Lung microvascular endothelial cell (primary cell): ENCODE results near the gene ARID1A. TPM values are rescaled to one million over a fixed set of nuclear protein-coding genes. Genes with fewer than 3 reads are reported as not detected.
"Not testable (repeated sequence)": the region's sequence is repeated elsewhere in the genome, so short reads cannot be mapped to it uniquely, and the experiment has no call there.

Source experiments
- DNase-seq, 2 donors: peaks; one replicate each; pipeline versions ENCODE4 v3.0.0 to v3.0.0-alpha.2; 2010; ENCODE audit warnings: low read depth in 2 of 2
- total RNA-seq: library from RNA; depleted of rRNA; stranded (reverse); fragments of >200 nt; gene quantifications from 2 replicates; pipeline ENCODE4 v1.2.1, GENCODE V29; 2014

ARID1A gene
- total RNA-seq, 1 donor from 2014 or later = 9.5 TPM

DNA sequence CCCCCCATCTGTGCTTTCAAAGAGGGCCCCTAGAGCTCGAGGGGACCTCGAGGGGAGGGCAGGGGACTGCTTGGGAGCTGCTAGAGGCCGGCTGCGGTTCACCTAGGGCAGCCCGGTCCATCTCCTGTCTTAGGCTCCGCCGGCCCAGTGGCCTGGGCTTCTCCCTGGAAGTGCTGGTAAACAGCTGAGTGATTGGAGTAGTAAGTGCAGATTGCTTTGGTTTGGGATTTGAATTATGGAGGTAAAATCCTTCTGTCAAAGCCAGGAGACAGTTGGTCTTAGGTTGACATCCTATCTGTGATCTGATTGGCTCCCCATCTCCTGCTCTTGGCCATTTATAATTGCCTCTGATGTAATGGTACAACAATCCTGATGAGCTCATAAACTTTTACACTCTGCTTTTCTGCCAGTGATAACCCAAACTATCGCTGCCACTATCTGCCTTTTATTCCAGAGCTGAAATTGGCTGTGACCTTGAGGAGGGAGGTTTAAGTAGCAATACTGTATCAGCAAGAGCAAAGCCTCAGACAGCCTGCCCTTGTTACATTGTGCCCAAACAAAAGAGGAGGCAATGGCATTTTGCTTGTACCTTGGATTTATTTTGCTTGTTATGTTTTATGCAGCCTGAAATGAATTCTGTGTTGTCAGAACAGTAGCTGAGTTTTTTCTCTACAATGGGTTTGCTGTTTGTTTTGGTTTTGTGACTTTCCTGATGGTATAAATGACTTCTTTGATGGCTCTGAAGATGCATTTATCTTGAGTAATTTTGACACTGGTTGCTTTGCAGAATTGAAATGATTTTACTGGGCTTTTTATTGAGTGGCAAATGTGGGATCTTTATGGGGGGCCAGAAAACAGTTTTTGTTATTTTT, 2.4 kb downstream of the ARID1A start:
- DNase-seq = peak; percentile 96

DNA sequence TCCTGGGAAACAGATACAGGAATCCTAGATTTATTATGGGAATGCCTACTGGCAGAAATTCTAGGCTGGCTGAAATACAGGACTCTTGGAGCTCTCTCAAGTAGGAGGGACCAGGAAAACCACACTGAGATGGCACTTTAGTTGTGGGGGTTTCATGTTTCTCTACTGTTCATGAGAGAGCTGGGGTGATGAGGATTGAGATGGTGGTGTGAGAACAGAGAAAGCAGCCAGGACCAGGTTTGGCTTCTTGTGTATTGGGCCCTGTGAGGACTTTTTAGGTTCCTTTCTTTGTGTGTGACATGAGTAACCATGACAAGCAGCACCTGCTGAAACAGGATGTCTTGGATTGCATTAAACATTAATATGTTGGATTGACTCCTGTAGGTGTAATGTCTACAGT, 4.9 kb downstream of the ARID1A start:
- peak in 1 of 2 donors; percentile 11 for DNase-seq

DNA sequence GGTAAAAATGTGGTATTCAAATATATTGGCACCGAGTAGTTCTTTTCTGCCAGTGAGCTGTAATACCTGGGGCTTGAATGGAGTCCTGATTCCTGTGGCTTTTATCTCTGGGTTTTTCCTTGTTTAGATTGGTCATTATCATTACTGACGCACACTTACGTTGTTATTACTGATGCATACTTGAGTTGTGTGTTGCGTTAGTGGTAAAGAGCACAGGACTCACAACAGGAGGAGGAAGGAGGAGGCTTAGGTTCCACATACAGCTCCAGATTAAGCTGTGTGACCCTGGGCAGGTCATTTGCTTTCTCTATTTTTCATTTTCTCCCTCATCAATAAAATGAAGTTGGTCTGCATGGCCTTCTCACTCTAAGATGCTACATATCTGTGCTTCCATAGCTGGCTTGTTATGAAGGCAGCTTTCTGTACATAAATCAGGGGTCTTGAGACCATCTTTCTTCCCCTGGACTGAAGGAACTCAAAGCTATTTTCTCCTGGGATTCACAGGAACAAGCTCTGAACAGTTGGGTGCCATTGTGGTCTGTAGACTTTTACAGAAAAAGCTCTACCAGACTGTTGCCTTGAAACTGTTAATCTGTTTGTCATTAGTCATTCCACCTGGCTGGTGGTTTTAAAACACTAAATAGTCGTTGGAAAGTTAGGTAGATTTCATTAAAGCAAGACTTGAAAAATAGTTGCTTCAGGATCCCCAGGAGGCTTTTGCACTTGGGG, 5.6 kb downstream of the ARID1A start:
- DNase-seq = no peak

DNA sequence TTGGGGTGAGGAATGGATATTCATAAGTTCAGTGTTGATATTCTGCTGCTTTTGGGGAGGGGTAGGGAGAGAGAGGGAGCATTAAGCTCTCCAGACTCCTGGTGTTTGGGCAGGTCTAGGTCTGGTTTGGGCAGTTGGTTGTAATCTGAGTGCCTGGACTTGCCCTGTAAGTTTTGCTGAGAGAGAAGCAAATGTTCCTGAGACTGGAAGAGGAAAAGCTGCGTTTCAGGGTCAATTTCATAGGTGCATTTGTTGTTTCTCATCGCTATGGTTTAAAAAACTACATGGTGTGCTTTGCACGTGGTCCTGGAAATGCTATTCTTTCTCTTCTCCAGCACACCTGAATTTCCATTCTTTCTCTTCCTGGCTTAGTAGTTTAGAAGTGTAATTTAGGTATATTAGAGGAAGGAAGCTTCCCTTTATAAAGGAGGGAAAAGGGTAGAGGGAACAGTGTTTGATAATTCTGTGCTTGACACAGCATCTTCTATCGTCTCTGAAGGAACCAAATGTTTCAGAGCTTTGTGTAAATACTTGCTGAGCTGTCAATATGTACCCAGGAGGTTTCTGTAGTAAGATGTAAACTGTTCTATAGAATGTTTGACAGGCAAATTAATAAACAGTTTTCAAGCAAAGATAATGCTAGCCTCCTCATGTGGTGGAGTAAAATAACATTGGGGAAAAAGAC, 6.3 kb downstream of the ARID1A start:
- DNase-seq = no peak

DNA sequence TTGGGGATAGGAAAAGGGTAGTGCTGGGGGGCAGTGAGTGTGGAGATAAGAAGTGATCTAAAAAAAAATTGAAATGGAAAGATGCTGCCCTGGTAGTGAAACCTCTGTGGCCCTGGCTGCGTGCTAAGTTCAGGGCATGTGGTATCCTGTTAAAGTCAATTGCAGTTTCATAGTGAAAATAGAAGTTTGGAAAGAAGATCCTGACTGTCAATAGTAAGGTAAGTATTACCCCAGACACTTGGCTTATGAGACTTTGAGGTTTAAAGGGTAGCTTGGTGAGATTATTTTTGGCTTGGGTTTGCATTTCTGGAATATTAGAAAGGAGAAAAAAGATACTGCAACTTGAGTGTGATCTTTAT, 6.8 kb downstream of the ARID1A start:
- DNase-seq = no peak

- DNase-seq = peak in 1 of 2 donors; percentile 20
Observed at GRCh38 chr1:26703478-26703877, 7.7 kb downstream of the ARID1A start.

- DNase-seq = no peak
Observed at GRCh38 chr1:26704629-26705028, 8.8 kb downstream of the ARID1A start.

DNA sequence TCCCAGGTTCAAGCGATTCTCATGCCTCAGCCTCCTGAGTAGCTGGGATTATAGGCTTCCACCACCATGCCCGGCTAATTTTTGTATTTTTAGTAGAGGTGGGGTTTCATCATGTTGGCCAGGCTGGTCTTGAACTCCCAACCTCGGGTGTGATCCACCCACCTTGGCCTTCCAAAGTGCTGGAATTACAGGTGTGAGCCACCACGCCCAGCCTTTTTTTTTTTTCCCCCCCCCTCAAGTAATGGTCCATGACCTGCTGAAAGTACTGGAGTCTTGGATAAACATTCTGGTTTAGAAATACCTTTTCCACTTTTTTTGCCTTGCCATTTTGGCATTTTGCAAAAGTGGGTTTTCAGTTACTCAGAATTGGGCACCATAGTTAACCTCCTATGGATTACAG, 9.4 kb downstream of the ARID1A start:
- DNase-seq = not testable (repeated sequence)

GRCh38 chr1:26705788-26706311, 10.0 kb downstream of the ARID1A start:
- DNase-seq = peak; percentile 20 to 32

DNA sequence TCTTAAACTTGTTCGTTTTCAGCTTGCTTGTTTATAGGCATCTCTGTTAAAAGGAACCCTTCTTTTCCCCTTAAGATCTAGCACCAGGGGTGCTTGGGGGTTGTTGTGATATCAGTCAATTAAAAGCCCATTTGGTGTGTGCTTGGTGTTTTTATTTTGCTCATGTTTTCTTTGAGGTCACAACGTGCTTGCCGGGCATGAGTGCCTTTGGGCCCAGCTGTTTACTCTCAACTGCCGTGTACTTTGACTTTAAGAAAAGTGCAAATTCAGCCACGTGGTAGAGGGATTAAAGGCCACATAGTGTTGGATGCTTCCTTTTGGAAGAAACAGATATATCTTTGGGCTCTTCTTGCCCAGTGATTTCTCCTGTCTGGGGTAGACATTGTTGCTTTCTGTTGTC, 10.5 kb downstream of the ARID1A start:
- DNase-seq = no peak

DNA sequence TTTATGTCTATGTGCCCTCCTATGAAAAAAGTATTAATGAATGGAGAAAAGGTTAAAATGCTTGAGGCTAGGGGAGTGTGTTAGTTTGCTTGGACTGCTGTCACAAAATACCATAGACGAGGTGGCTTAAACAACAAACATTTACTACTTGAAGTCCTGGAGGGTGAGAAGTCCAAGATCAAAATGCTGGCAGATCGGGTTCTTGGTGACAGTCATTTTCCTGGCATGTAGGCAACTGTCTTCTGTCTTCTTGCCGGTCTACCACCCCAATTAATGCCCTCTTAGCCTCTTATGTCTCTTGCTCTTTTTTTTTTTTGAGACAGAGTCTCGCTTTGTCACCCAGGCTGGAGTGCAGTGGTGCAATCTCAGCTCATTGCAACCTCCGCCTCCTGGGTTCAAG, 15.0 kb downstream of the ARID1A start:
- DNase-seq = no peak

- DNase-seq = no peak
Observed at GRCh38 chr1:26711777-26712176, 16.0 kb downstream of the ARID1A start.

DNA sequence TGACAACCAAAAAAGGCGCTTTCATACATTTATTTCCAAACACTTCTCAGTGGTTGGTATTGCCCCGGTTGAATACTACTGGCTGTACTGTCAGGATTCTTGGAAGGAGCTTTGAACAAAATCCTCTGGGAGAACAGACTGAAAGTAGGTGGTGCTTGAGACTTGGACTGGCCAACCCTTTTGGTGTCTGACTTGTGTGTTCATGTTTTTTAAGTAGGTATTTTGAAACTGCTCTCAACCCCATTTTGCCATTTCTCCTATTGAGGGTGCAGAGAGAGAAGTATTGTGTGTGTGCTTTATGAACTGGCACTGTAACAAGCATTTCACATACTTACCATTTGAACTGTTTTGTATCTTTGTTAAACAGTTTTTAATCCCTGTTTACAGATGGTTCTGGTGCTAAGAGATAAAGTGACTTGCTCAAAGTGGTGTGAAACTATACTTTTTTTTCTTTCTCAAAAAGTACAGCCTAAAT, 21.2 kb downstream of the ARID1A start:
- DNase-seq = no peak

GRCh38 chr1:26719205-26719604, 23.4 kb downstream of the ARID1A start:
- peak in 1 of 2 donors; percentile 29 for DNase-seq

GRCh38 chr1:26721669-26722355, 26.0 kb downstream of the ARID1A start:
- no peak for DNase-seq

DNA sequence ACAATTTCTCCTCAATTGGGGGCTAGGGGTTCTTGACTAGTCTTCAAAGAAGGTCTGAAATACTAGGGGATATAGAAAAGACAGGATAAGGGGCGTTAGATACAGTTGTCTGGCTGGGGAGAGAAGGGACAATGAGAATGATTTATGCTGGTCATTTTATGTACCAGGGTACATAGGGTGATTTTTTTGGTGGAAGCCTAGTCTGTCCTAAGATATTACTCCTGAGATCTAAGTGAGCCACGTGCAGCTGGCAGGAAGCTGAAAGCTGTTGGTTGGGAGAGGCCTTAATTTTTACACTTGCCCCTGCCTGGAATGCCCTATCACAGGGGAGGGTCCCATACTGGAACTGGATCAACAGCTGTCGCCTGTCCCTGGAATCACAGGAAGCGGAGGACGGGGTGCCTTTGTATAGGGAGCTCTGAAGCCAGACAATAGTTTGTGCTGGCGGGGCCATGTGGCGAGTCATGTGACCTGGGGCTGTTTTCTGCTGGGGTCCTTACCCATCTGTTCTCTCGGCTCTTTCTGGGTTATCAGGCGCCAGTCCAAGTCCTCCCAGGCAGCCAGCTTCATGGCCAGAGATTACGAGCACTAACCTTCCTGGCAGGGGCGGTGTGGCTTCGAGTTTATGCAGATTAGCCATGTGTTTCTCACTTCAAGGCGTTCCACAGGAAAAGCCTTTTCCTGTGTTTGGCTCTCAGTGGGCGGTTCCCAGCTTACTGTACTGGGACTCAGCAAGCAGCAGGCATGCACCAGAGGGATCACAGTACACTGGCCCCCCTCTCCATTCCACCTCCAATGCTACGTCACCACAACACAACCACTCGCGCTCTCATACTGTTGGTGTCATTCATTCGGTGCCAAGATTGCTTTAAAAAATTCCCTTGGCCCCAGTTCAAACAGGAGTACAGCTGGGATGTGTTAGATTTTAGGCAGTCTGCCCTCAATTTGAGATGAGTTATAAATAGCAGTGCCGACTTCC, 27.5 kb downstream of the ARID1A start:
- peak; percentile 98 to 99 for DNase-seq

DNA sequence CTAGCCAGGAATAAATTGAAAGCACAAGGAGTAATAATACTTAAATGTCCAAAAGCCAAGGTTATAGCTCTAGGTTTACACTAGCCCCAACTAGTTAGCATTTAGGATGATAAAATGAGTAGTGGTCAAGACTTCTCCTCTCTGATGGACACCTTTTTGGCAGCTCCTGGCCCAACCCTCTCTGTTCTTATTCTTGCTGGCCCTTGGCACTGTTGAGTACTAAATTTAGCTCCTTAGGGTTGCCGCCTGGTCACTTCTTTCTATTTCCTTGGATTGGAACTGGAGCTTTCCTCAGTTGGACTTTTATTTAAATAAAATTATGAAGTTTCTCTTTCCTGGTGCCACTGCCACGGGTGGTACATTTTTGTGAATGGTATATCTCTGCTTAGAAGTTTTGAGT, 28.3 kb downstream of the ARID1A start:
- DNase-seq = no peak

- DNase-seq = peak in 1 of 2 donors; percentile 24
Observed at GRCh38 chr1:26724926-26725325, 29.1 kb downstream of the ARID1A start.

DNA sequence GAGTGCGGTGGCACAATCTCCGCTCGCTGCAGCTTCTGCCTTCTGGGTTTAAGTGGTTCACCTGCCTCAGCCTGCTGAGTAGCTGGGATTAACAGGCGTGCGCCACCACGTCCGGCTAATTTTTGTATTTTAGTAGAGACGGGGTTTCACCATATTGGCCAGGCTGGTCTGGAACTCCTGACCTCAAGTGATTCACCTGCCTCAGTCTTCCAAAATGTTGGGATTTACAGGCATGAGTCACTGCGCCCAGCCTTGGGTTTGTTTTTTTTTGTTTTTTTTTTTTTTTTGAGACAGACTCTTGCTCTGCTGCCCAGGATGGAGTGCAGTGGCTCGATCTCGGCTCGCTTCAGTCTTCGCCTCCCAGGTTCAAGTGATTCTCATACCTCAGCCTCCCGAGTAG, 30.1 kb downstream of the ARID1A start:
- DNase-seq = peak in 1 of 2 donors; percentile 43

DNA sequence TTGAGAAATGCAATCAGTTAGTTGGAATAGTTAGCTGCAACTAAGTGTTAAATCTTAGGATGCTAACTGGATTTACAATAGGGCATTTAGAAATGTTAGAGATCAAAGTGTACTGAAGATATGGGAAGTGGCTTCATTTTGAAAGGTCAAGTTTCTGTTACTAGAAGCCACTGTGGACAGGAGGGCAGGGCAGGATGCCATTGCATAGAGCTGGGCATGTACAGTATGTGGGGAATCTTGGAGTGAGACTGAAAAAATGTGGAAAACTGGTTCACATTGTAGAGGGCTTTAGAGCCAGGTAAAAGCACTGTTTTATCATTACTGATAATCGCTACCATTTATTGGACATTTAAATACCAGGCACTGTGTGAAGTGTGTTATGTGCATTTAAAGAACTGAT, 31.0 kb downstream of the ARID1A start:
- no peak for DNase-seq
